HAP-1 (cell line): ENCODE measurements around the gene SEC24D.

Experiments used
- DNase-seq, 2 experiments: peaks; one replicate each; pipeline ENCODE4 v3.0.0-alpha.2; 2016 to 2020; ENCODE audit warnings: low spot score in 2 of 2
- H3K27me3 ChIP-seq: fragments of 250-450 bp; sonication (Bioruptor Pico); 2 replicates; pipeline ENCODE4 v1.5.1; 2020; ENCODE audit warnings: low read depth, mild to moderate bottlenecking, moderate library complexity
- H3K36me3 ChIP-seq: fragments of 250-450 bp; sonication (Bioruptor Pico); replicated peaks from 2 replicates; pipeline ENCODE4 v1.5.1; 2020; ENCODE audit warnings: mild to moderate bottlenecking
- H3K4me1 ChIP-seq: fragments of 250-450 bp; sonication (Bioruptor Pico); 2 replicates; pipeline ENCODE4 v1.5.1; 2020; ENCODE audit warnings: mild to moderate bottlenecking
- H3K4me3 ChIP-seq: fragments of 250-450 bp; sonication (Bioruptor Pico); 2 replicates; pipeline ENCODE4 v1.5.1; 2020; ENCODE audit warnings: mild to moderate bottlenecking, moderate library complexity
- H3K9me3 ChIP-seq: fragments of 250-450 bp; sonication (Bioruptor Pico); 2 replicates; pipeline ENCODE4 v1.5.1; 2020; ENCODE audit warnings: mild to moderate bottlenecking, moderate library complexity
- in situ Hi-C: fragments of 300-500 bp; cut with MboI; formaldehyde crosslinking; loops from 3 replicates; pipeline ENCODE4 v1.14.3; 2020; ENCODE audit warnings: low sequenced_read_pairs, inconsistent platforms, mixed read lengths

SEC24D gene

GRCh38 chr4:118718511-118719170, 117.3 kb downstream of the SEC24D start:
- DNase-seq, result no peak
- no peaks in the 10 kb centered on the region for H3K27me3 ChIP-seq
- H3K9me3 ChIP-seq, result no peaks in the 10 kb centered on the region
- H3K4me3 ChIP-seq, result no peak overlapping the region
- in situ Hi-C loops, result no loop called here
- H3K4me1 ChIP-seq, result peaks cover 14% of the 10 kb centered on the region
- H3K36me3 ChIP-seq, result peaks cover 6% of the 10 kb centered on the region

- no peak for DNase-seq
These were observed 119.6 kb downstream of the SEC24D start for GRCh38 chr4:118716304-118716703.

GRCh38 chr4:118714682-118715081, 121.2 kb downstream of the SEC24D start:
- H3K27me3 ChIP-seq, result no peaks in the 10 kb centered on the region
- H3K36me3 ChIP-seq, result peaks cover 17% of the 10 kb centered on the region
- no peak for DNase-seq
- in situ Hi-C loops, result no loop called here
- H3K4me1 ChIP-seq, result peaks cover 16% of the 10 kb centered on the region
- H3K9me3 ChIP-seq, result no peaks in the 10 kb centered on the region
- H3K4me3 ChIP-seq, result no peak overlapping the region

More at GRCh38 chr4:118716304-118716703, 119.6 kb downstream of the SEC24D start:
- H3K4me3 ChIP-seq, result no peak overlapping the region
- peaks cover 5% of the 10 kb centered on the region for H3K36me3 ChIP-seq
- no peaks in the 10 kb centered on the region for H3K27me3 ChIP-seq
- H3K4me1 ChIP-seq, result peaks cover 16% of the 10 kb centered on the region
- in situ Hi-C loops, result no loop called here
- H3K9me3 ChIP-seq, result no peaks in the 10 kb centered on the region

- Histone ChIP-seq H3K9me3 (no peaks in the 10 kb centered on the region), H3K4me1 (peaks cover 16% of the 10 kb centered on the region), H3K4me3 (no peak overlapping the region), H3K36me3 (peaks cover 27% of the 10 kb centered on the region), H3K27me3 (no peaks in the 10 kb centered on the region)
- DNase-seq, result no peak
- in situ Hi-C loops, result no loop called here
These were observed 123.1 kb downstream of the SEC24D start for GRCh38 chr4:118712872-118713271.

GRCh38 chr4:118711052-118711451, 124.9 kb downstream of the SEC24D start:
- peaks cover 11% of the 10 kb centered on the region for H3K4me1 ChIP-seq
- H3K4me3 ChIP-seq, result no peak overlapping the region
- no peak for DNase-seq
- peaks cover 38% of the 10 kb centered on the region for H3K36me3 ChIP-seq
- in situ Hi-C loops, result no loop called here
- no peaks in the 10 kb centered on the region for H3K27me3 ChIP-seq
- no peaks in the 10 kb centered on the region for H3K9me3 ChIP-seq

- H3K36me3 ChIP-seq, result peaks cover 51% of the 10 kb centered on the region
- no peak overlapping the region for H3K4me3 ChIP-seq
- no peaks in the 10 kb centered on the region for H3K27me3 ChIP-seq
- in situ Hi-C loops, result no loop called here
- no peaks in the 10 kb centered on the region for H3K4me1 ChIP-seq
- H3K9me3 ChIP-seq, result no peaks in the 10 kb centered on the region
- DNase-seq, result no peak
These were observed 132.8 kb downstream of the SEC24D start for GRCh38 chr4:118703118-118703517.

- Histone ChIP-seq H3K4me1 (peaks cover 15% of the 10 kb centered on the region), H3K4me3 (peak within 1 kb of the TSS; percentile 79), H3K9me3 (no peaks in the 10 kb centered on the region), H3K36me3 (peaks cover 2% of the 10 kb centered on the region; the same call in 1 of the 2 replicates), H3K27me3 (no peaks in the 10 kb centered on the region)
- peak; percentile 89 to 96 for DNase-seq
- in situ Hi-C loops, result loop anchor here (10.0 kb wide), 1 partner anchor 100 kb away; no protein-coding TSS in a partner anchor
These were observed 150.8 kb downstream of the SEC24D start, which contains the start of gene METTL14 for GRCh38 chr4:118684873-118685811. Gene METTL14, plus strand, starts transcription at chr4:118685392. Its CDS starts 143 bp downstream, at chr4:118685535.

GRCh38 chr4:118683513-118683912, 152.4 kb downstream of the SEC24D start:
- in situ Hi-C loops, result loop anchor here (10.0 kb wide), 1 partner anchor 99 kb away; no protein-coding TSS in a partner anchor
- Histone ChIP-seq H3K27me3 (no peaks in the 10 kb centered on the region), H3K4me1 (peaks cover 15% of the 10 kb centered on the region), H3K4me3 (no peak overlapping the region), H3K36me3 (no peaks in the 10 kb centered on the region; the same call in 1 of the 2 replicates), H3K9me3 (no peaks in the 10 kb centered on the region)
- DNase-seq, result peak; percentile 33 to 66

GRCh38 chr4:118682928-118683327, 153.0 kb downstream of the SEC24D start:
- DNase-seq, result peak; percentile 34 to 45
- in situ Hi-C loops, result loop anchor here (10.0 kb wide), 1 partner anchor 98 kb away; no protein-coding TSS in a partner anchor
- no peak overlapping the region for H3K4me3 ChIP-seq
- no peaks in the 10 kb centered on the region for H3K27me3 ChIP-seq
- H3K9me3 ChIP-seq, result no peaks in the 10 kb centered on the region
- H3K36me3 ChIP-seq, result no peaks in the 10 kb centered on the region; the same call in 1 of the 2 replicates
- peaks cover 15% of the 10 kb centered on the region for H3K4me1 ChIP-seq

- no peaks in the 10 kb centered on the region for H3K9me3 ChIP-seq
- DNase-seq, result no peak
- in situ Hi-C loops, result loop anchor here (10.0 kb wide), 1 partner anchor 96 kb away; no protein-coding TSS in a partner anchor
These were observed 155.1 kb downstream of the SEC24D start for GRCh38 chr4:118680808-118681207.

GRCh38 chr4:118676128-118676527, 159.8 kb downstream of the SEC24D start:
- Histone ChIP-seq H3K27me3 (no peaks in the 10 kb centered on the region), H3K4me1 (no peaks in the 10 kb centered on the region), H3K36me3 (no peaks in the 10 kb centered on the region), H3K9me3 (no peaks in the 10 kb centered on the region), H3K4me3 (no peak overlapping the region)
- in situ Hi-C loops, result no loop called here
- no peak for DNase-seq

More at GRCh38 chr4:118680808-118681207, 155.1 kb downstream of the SEC24D start:
- no peak overlapping the region for H3K4me3 ChIP-seq
- peaks cover 5% of the 10 kb centered on the region; the same call in 1 of the 2 replicates for H3K4me1 ChIP-seq
- no peaks in the 10 kb centered on the region for H3K36me3 ChIP-seq
- no peaks in the 10 kb centered on the region for H3K27me3 ChIP-seq
